HG03432 (cell line): ENCODE measurements around the gene CNTN4.
"Not testable (repeated sequence)": the region's sequence is repeated elsewhere in the genome, so short reads cannot be mapped to it uniquely, and the experiment has no call there.

Experiments
- ATAC-seq: cut with Tn5 transposase; IDR thresholded peaks from one replicate; pipeline ENCODE4 v1.9.1; 2021; ENCODE audit warnings: mild to moderate bottlenecking, moderate library complexity; ENCODE audit not compliant: unreplicated experiment

Gene CNTN4

GRCh38 chr3:2940062-2940461, 841.4 kb downstream of the CNTN4 start:
- ATAC-seq, result peak; percentile 41

- ATAC-seq, result peak; percentile 83
Measured at GRCh38 chr3:2944628-2945027, 846.0 kb downstream of the CNTN4 start.

DNA sequence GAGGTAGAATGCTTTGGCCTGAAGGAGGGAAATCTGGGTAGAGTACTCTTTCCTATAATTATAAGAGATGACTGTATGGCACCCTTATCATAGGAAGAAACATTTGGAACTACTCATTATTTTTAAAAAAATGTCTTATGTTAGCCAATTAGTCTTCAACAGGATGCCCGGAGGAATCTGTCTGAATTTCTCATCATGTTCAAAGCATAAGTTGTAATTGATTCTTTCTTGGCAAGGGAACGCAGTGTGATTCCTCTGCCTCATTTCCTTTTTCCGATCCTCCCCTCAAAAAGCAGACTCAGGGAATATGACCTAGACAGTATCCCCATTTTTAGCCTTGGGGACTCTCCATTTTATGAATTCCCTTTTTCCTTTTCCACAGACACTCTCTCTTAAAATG, 846.5 kb downstream of the CNTN4 start:
- no peak for ATAC-seq

- no peak for ATAC-seq
Measured at GRCh38 chr3:2947536-2947935, 848.9 kb downstream of the CNTN4 start.

DNA sequence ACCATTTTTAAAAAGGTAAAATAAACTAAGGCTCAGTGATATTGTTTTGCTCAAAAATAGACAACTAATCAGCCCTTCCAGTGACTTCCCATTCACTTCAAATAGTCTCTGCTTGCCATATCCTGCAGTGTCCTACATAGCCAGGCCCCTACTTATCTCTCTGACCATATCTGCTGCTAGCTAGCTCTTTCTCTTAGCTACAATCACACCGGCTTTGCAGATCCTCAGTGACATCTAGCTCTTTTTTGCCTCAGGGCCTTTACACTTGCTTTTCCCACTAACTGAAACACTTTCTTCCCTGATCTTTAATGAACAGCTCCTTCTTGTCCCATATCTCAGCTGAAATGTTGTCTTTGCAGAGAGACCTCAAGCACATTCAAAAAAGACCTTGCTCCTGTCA, 850.2 kb downstream of the CNTN4 start:
- ATAC-seq, result no peak

DNA sequence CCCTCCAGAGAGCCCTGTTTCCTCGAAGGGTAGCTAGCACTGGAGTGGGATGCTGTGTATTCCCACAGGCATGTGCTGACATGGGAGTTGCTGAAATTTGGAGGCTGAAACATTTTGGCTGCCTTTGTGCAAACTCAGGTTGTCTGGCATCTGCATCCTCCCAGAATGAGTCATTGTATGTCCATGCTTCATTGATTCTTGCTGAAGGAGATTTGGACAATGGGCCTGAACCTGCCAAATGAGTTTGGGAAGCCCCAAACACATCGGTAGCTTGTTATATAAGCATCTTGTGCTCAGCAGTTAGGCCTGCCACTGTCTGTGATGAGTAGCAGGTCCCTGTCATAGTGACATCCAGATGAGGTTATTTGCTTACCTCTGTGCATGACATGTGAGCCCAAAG, 851.5 kb downstream of the CNTN4 start:
- ATAC-seq, result peak; percentile 45

- no peak for ATAC-seq
Measured at GRCh38 chr3:2957115-2957514, 858.4 kb downstream of the CNTN4 start.

DNA sequence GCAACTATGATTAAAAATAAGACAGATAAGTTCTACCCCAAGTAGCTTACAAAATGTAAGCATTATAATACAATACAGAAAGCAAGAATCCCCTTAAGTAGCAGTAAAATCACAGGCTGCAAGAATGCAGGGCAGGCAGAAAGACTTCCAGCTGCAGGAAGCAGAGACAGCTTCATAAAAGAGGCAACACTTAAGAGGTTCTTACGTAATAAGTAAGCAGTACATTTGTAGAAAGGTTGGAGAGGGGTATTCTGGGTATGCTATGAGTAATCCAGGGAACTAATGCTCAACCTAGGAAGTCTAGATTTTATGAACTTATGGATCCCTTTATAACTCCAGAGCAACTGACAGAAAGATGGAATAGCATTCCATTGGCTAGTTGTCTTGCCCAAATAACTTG, 859.9 kb downstream of the CNTN4 start:
- ATAC-seq, result no peak

DNA sequence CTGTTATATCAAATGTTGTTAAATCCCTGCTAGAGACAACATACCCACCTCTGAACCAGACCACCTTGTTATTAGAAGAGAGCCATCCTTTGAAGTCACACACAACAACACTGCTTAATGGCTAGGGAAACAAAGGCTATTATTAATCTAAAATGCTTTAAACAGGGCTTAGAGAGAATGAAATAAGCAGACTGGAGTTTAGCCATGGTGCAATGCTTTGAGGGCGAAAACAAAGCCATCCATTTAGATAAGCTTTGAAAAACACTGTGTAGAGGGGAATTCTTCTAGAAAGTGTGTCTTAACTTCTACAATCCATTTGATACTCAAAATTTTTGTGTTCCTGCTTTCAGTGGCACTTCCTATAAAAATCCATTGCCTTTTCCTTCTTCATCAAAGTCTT, 862.9 kb downstream of the CNTN4 start:
- ATAC-seq, result no peak

DNA sequence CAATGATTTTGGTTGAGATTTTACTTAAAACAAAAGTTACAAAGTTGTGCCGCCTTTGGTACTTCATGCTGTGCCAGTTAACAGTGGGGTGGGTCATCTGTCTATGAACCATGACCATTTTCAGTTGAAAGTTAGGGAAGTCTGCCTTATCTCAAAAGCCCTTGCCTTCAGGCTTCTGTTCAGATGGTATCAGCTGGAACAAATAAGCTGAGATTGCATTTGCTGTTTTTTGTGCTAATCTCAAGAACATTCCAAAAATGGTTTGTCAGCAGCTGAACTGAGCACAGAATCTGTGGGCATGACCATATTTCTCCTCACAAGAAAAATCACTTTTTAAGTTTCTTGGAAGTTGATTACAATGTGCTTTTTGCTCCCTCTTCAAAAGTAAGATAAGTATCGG, 869.2 kb downstream of the CNTN4 start:
- no peak for ATAC-seq

DNA sequence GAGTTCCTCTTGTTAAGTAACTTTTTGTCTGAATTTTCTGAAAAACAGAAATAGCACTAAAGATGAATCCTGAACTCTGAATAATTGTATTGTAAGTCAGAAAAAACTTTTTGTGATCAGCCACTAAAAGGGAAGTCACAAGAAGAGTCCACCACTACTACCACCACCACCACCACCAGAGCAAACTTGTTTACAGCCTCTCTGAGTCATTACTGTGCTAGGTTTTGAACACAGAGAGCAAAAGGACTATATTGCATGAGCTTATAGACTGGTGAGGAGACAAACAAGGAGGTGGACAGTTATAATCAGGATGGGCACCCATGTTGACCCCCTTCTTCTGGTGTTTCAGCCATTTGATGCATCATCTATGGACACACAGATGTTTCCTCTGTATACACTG, 869.8 kb downstream of the CNTN4 start:
- ATAC-seq, result peak; percentile 60

DNA sequence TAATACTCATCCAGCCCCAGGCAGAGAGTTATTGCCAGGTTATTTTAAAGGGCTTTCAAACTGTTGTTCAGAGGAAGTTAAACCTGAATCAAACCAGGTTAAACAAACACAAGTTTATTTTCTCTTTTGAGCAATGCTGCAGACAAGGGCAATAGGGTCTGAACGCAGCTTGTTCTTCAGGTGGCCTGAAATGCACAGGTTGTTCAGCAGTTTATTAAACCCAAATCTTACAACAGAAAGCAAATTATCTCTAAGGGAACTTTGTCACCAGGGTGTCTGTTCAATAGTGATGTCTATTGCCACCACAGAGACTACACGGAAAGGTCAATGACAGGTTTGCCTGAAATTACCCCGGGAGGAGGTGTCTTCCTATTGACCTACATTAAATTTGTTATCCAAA, 877.5 kb downstream of the CNTN4 start:
- ATAC-seq, result no peak

DNA sequence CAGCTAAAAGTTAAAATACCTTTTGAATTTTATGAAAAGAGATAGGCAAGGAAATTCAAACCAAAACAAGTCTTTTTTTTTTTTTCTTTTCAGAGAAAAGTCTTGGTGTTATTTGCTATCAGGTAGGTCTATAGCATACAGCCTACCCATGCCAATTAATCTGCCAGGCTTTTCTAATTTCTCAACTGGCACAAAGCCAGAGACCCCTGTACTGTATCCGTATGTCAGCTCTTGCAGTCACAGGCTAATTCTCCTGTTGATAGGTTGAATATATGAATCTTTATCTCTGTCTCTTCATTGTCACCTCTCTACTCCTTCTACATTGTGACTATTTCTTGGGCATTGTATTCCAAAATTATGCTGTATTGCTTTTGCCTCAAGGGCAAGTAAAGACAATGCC, 878.1 kb downstream of the CNTN4 start:
- ATAC-seq, result no peak

DNA sequence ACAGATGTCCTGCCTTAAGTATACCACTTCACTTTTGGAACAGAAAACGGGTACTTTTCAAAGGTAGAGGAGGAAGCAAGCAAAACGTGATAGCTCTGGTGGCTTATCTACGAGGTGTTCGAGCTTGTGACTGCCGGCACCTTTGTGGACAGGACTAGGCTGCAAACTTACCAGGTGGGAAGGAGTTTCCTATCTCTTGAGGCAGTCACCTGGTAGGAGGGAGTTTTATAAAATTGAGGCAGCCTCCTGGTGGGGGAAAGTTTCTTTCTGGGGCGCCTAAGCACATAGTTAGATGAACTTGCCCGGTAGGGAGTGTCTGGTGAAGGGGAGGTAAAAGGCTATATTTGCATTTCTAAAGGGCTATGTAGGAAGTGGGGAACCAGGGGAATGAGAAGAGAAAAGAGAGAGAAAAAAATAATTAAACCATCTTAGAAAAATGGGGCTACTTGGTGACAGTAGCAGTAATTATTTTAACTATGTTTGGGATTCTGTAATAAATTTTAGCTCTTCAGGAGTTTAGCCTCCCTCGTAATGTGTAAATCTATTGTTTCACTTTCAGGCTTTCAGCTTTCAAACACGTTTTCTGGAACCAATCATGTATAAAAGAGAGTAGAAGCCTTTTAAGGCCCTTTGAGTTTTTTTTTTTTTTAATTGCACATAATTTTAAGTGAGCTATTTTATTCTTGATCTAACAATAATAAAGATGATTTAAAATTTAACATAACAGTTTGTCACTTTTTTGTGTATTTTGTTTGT, 880.5 kb downstream of the CNTN4 start:
- ATAC-seq, result peak; percentile 40

- no peak for ATAC-seq
Measured at GRCh38 chr3:2984005-2984830, 885.6 kb downstream of the CNTN4 start.

DNA sequence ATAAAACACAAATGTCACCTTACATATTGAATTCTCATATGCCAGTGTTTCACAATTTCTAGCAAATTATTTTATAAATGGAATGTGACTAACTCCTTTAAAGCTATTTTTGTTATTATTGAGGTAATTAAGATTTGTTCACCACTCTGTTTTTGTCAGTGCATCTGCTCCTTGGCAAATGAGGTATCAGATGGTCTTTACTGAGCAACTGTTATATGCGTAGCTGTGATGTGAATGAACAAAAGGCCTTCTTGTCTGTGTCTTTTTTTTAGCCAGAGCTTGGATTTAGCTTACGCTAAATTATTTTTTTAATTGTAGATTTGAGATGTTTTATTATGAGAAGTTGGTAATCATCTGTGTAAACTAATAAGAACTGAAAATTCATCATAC, 886.2 kb downstream of the CNTN4 start:
- no peak for ATAC-seq

GRCh38 chr3:2985479-2985878, 886.8 kb downstream of the CNTN4 start:
- no peak for ATAC-seq

DNA sequence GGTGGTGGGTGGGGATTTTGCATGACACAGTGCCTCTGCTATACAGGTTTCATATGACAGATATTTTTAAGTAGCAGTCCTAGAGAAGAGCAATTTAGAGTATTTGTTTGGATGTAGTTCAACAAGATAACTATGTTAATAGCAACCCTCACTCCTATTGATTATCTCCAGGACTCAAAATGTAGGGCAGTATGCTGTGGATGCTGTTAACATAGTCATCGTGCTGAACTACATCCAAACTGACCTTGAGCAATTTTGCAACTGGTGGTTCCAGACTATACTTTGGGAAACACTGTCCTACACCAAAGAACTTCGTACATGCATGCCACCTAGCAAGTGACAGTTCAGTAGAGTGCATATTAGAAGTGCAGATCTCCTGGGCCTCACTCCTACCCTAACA, 893.9 kb downstream of the CNTN4 start:
- ATAC-seq, result no peak

GRCh38 chr3:2993130-2993529, 894.5 kb downstream of the CNTN4 start:
- not testable (repeated sequence) for ATAC-seq

- ATAC-seq, result no peak
Measured at GRCh38 chr3:2993736-2994135, 895.1 kb downstream of the CNTN4 start.

DNA sequence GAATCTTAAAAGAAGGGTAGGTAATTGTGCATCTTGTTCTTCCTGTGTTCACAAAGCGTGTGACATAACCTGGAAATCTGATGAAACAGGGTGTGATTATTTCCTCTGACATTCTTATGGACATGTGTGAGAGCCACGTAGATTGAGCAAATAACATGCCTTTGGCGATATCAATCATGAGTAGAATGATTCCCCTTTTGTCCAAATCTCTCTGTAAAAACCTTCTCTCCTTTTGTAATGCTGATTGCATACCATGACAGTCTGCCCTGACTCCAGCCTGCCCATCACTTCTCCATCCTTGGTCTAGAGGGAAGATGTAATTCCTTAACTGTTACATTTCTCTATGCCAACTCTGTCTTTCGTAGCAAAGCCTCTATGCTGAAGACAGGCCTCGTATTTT, 896.5 kb downstream of the CNTN4 start:
- ATAC-seq, result no peak

GRCh38 chr3:3005146-3005744, 906.6 kb downstream of the CNTN4 start:
- ATAC-seq, result no peak
